ENCODE data around the gene DDO.

- no peak for TF ChIP-seq CTCF (IDR thresholded peaks at IDR 0.05)
- no peak for TF ChIP-seq EP300 (IDR thresholded peaks at IDR 0.05)
- no peak for TF ChIP-seq POLR2A (IDR thresholded peaks at IDR 0.05)
These were observed 58.1 kb downstream of the DDO start for GRCh38 chr6:110357298-110357663.

All from tibial nerve (tissue), 4 donors.